Right ventricle myocardium inferior (tissue), 1 donor: ENCODE measurements around the gene PPP1R9B. TPM values are rescaled to one million over a fixed set of nuclear protein-coding genes. Genes with fewer than 3 reads are reported as not detected.

Source experiments
- ATAC-seq: fragments of 200-7000 bp; cut with Tn5 transposase; one replicate; pipeline ENCODE4 v1.9.1; 2020; ENCODE audit warnings: mild to moderate bottlenecking, moderate library complexity
- DNase-seq: peaks from one replicate; pipeline ENCODE4 v3.0.0; 2021; ENCODE audit errors: missing footprints
- intact Hi-C: fragments of 100-400 bp; cut with DNase I; formaldehyde crosslinking; loops from one replicate; pipeline ENCODE4 v1.11.0; 2022
- total RNA-seq: library from RNA; stranded (reverse); fragmentation: NEBNext Ultra II Directional; extraction: Animal tissue kit (Norgen Biotek cat#: 25700); gene quantifications from one replicate; pipeline ENCODE4 v1.2.1, GENCODE V29; 2021
- donor health status: DM: no; HTN: yes; CAD: no; lungs with severe emphysema.

PPP1R9B gene
- total RNA-seq, 1 donor from 2014 or later: 38.4 TPM

- intact Hi-C loops: no loop called here
- DNase-seq (no peak), ATAC-seq (no peak)
These were observed 15.0 kb downstream of the PPP1R9B start for GRCh38 chr17:50135316-50136095.

GRCh38 chr17:50134206-50135110 is 16.0 kb downstream of the PPP1R9B start:
- intact Hi-C loops: no loop called here
- ATAC-seq (no peak), DNase-seq (no peak)

GRCh38 chr17:50133769-50134099 is 16.7 kb downstream of the PPP1R9B start:
- DNase-seq (peak; percentile 52), ATAC-seq (no peak)
- intact Hi-C loops: no loop called here

- intact Hi-C loops: no loop called here
- DNase-seq (peak; percentile 45), ATAC-seq (peak; percentile 73)
These were observed 17.3 kb downstream of the PPP1R9B start for GRCh38 chr17:50133028-50133768.

GRCh38 chr17:50132104-50132794 is 18.2 kb downstream of the PPP1R9B start:
- DNase-seq: peak; percentile 14
- intact Hi-C loops: no loop called here
- no peak for ATAC-seq

- intact Hi-C loops: no loop called here
- DNase-seq: peak; percentile 40
- ATAC-seq: no peak
These were observed 19.7 kb downstream of the PPP1R9B start for GRCh38 chr17:50130559-50131305.

- peak; percentile 65 for DNase-seq
These were observed 20.5 kb downstream of the PPP1R9B start, which contains the start of gene SAMD14 for GRCh38 chr17:50129728-50130558. SAMD14 (minus strand) TSS chr17:50130160; CDS start chr17:50124959, 5,201 bp downstream.

DNA sequence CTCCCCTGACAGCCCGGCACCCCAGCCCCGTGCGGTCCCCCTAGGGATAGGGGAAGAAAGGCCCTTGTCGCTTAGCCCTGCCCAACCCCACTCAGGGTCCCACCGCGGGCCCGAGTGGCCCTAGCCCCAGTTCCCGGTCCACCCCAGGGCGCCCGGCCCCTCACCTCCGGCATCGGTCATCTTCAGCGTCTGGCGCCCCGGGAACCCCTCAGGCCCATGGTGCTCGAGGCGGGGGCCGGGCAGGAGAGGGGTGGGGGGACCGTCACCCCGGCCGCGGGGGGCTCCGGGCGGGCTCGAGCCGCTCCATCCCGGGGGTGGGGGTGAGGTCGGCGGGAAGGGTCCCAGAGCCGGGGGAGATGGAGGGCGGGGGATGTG is 21.1 kb downstream of the PPP1R9B start:
- ATAC-seq: no peak

More at GRCh38 chr17:50129728-50130558, 20.5 kb downstream of the PPP1R9B start, which contains the start of gene SAMD14:
- intact Hi-C loops: no loop called here
- no peak for ATAC-seq

GRCh38 chr17:50128441-50129352 is 21.8 kb downstream of the PPP1R9B start:
- DNase-seq (peak; percentile 41), ATAC-seq (no peak)
- intact Hi-C loops: no loop called here

More for the DNA sequence above, 21.1 kb downstream of the PPP1R9B start:
- DNase-seq: peak; percentile 40
- intact Hi-C loops: no loop called here

DNA sequence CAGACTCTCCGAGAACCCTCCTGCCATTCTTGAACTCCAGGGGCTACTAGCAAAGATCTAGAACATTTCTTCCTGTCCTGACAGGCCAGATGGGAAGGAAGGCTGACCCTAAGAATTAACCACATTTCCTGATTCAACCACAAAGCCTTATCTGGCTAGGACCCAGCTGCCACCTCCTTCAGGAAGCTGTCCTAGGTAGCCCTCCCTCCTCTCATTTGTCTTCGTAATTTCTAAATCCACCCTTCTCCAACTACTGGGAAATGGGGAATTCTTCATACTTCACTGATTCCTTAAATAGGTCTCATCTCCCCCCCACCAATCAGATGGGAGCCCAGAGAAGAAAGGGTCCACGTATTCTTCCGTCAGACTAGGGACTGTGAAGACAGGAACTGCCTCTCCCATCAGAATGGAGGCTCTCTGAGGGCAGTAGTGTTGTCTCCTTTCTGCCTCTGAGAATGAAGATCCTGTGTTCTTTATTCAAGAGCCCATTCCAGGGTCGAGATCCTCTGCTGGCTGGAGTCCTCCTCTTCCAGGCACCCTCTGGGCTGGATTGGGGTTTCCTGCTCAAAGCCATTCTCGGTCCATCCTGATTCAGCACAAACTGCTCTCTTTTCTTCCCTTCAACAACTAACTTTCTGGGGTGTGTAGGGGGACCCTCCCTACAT is 22.6 kb downstream of the PPP1R9B start:
- intact Hi-C loops: no loop called here
- ATAC-seq (no peak), DNase-seq (no peak)

GRCh38 chr17:50125420-50125997 is 25.0 kb downstream of the PPP1R9B start:
- ATAC-seq (no peak), DNase-seq (no peak)
- intact Hi-C loops: no loop called here

DNA sequence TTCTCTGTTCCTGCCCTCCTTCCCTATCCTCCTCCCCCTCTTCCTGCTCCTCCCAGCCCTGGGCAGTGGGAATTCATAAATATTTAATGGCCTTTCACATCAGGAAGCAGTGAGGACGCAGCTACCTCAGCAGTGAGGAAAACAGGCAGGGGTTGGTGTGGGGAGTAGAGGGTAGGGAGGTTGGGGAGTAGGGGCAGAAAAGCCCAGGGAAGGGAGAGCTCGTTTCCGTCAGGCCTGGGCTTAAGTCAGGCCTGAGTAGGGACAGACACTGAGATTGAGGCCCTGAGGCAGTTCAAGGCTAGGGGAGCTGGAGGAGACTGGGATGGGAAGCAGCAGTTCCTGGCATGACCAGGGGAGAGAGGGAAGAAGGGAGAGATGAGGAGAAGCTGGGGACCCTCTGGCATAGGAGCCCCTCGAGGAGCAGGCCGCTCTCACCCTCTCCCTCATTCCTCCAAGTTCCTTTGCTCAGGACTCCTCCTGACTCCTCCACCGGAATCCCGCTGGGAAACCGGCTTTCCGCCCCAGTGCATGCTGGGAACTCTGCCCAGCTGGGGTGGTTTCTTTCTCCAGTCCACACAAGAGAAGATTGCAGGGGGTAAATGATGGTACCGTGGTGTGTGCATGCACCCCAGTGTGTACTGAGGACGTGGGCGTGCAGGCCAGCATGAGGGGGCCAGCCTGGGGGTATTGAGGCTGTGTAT is 26.7 kb downstream of the PPP1R9B start:
- intact Hi-C loops: no loop called here
- peak; percentile 22 for ATAC-seq
- DNase-seq: peak; percentile 52

GRCh38 chr17:50122945-50123344 is 27.5 kb downstream of the PPP1R9B start:
- intact Hi-C loops: no loop called here
- no peak for ATAC-seq
- no peak for DNase-seq

- intact Hi-C loops: no loop called here
- peak; percentile 17 for DNase-seq
- no peak for ATAC-seq
These were observed 29.8 kb downstream of the PPP1R9B start for GRCh38 chr17:50120475-50121253.
